GM10248 (cell line): ENCODE results near the gene ZBTB25.

Experiments
- CTCF ChIA-PET: fragments of 300-600 bp; sonication (Branson Sonifier 250); formaldehyde crosslinking; extraction: SDS; loops from one replicate; lab custom pipeline; 2021; ENCODE audit warnings: antibody characterized with exemption; lab: Yijun Ruan, JAX
- POLR2A ChIA-PET: fragments of 350-650 bp; sonication (Branson Sonifier 250); formaldehyde crosslinking; extraction: SDS; loops from one replicate; lab custom pipeline; 2020; ENCODE audit warnings: antibody characterized with exemption; lab: Yijun Ruan, JAX
- DNase-seq: peaks from one replicate; pipeline ENCODE4 v3.0.0; 2012; ENCODE audit errors: extremely low spot score
- TF ChIP-seq, protein P1 (sequence below): IDR thresholded peaks from 2 replicates; pipeline ENCODE4 v1.5.1; 2012; ENCODE audit warnings: mild to moderate bottlenecking, low read depth; ENCODE audit errors: extremely low read depth, missing control alignments, control extremely low read depth

ZBTB25 gene

DNA sequence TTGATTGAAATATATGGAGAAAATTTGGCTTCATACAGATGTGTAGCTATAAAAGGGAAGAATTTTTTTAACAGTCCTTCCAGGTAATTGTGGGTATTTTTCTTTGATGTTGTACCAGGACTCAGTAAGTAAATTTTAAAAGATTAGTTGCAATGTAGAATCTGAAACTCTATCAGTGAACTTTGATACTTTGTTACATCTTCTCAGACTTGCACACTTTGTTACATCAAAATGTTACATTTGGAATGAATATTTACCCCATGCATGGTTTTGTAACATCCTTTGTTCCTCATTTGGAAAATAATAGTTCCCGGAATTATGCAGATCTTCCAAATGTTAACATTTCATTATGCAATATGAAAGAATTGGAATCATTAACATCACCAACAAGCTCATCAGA is 101.7 kb downstream of the ZBTB25 start:
- TF ChIP-seq, protein P1, sequence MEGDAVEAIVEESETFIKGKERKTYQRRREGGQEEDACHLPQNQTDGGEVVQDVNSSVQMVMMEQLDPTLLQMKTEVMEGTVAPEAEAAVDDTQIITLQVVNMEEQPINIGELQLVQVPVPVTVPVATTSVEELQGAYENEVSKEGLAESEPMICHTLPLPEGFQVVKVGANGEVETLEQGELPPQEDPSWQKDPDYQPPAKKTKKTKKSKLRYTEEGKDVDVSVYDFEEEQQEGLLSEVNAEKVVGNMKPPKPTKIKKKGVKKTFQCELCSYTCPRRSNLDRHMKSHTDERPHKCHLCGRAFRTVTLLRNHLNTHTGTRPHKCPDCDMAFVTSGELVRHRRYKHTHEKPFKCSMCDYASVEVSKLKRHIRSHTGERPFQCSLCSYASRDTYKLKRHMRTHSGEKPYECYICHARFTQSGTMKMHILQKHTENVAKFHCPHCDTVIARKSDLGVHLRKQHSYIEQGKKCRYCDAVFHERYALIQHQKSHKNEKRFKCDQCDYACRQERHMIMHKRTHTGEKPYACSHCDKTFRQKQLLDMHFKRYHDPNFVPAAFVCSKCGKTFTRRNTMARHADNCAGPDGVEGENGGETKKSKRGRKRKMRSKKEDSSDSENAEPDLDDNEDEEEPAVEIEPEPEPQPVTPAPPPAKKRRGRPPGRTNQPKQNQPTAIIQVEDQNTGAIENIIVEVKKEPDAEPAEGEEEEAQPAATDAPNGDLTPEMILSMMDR = no peak
- CTCF ChIA-PET = interaction anchor here (1.2 to 7.4 kb wide), 4 partner anchors 11 to 109 kb away, joined by 3 to 48 read pairs (median 5); partner anchors contain the start of gene MTHFD1
- POLR2A ChIA-PET = no interaction called here
- no peak for DNase-seq

DNA sequence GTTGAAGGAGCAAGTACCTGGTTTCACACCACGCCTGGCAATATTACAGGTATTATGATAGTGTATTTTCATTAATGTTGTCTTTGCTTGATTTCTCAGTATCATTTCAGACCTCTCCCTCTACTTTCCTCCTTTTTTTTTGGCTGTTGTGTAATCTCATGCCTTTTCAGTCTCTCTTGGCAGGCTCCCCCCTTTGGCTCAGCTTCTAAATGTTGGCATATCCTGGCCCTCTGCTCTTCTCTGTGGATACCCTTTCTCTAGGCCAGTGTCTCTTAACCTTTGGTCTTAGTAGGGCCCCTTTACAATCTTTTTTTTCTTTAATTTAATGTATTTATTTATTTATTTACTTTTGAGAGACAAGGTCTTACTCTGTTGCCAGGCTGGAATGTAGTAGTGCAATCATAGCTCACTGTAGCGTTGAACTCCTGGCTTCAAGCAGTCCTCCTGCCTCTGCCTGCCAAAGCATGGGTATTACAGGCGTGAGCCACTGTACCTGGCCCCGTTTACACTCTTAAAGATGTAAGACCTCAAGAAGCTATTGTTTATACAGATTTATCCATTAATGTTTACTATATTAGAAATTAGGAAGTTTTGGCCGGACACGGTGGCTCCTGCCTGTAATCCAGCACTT is 102.7 kb downstream of the ZBTB25 start:
- TF ChIP-seq, protein P1 = no peak
- POLR2A ChIA-PET = no interaction called here
- CTCF ChIA-PET = interaction anchor here (0.9 to 7.4 kb wide), 5 partner anchors 10 to 110 kb away, joined by 3 to 48 read pairs (median 4); partner anchors contain the start of gene MTHFD1
- DNase-seq = no peak
